ENCODE measurements around the gene RALB.

- TF ChIP-seq CTCF (IDR thresholded peaks at IDR 0.05) (no peak), EP300 (IDR thresholded peaks at IDR 0.05) (no peak), POLR2A (IDR thresholded peaks at IDR 0.05) (no peak)
Measured at GRCh38 chr2:120341977-120342376, 89.3 kb downstream of the RALB start.

All from upper lobe of left lung (tissue), 4 donors.